ENCODE results near the gene PPP1CC.
A peak's percentile ranks its signal among the peaks of the same experiment; 100 is the strongest.

The PPP1CC gene

DNA sequence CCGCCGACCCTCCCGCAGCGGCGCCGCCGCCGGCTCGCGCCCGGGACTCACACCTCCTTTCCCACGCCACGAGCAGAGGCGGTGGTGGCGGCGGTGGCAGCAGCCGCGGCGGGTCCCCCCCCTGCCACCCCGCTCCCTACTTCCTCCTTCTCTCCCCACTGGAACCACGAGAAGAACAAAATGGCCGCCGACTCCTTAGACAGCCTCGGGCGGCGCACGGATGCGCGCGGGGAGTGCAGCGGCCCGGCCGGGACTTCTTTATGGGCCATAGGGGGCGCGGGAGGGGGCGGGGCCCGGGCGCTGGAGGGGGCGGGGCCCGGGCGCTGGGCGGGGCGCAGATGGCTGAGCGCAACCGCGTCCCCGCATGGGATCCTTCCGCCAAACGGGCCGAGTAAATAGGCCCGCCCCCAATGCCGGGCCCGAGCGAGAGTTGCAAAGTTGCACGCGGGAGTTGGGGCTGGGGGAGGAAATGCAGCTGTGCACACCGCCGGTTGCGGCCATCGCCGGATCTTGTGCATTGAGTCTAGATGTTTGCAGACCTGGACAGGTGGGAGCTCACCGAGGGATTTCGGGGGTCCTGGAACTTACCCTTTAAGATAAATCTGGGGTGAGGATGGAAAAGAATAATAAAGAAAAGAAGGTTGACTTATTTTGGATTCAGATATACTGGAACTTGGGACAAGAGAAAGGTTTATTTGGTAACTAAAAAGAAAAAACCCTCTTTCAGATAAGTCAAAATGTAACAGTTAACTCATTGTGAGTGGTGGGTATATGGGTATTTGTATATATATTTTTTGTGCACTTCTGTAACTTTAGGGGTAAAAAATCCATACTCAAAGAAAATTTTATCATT lies at the start of gene PPP1CC:
TSS of gene PPP1CC (minus strand) at position 174 of the 853 bp plus-strand sequence. CDS start 184 bp downstream, outside the sequence.
- in situ Hi-C loops (cut with HindIII; ENCODE audit: low pct_unique_long_range_greater_than_20kb, low sequenced_read_pairs) = no loop called here
- TF ChIP-seq JUND (IDR thresholded peaks at IDR 0.05; ENCODE audit: low read depth) = no peak

DNA sequence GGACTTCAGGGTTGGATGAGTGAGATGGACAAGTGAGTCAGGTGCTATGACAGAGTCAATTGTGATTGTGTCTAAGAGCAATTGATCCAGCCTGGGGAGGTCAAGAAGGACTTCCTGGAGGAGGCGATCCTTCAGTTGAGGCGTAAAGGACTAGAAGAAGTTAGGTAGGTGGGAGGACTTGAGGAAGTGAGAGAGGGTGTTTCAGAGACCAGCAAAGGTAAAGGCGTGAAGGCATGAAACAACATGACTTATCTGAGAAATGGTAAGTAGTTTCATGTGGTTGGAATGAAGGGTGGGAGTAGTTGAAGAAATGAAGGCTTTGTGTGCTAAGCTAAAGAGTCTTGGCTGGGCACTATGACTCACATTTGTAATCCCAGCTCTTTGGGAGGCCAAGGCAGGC lies 48.9 kb upstream of the PPP1CC start:
- DNase-seq (ENCODE audit: low read depth in 1 of 2, low spot score in 1 of 2) = no peak
- in situ Hi-C loops (cut with HindIII; ENCODE audit: low pct_unique_long_range_greater_than_20kb, low sequenced_read_pairs) = no loop called here
- no peak for TF ChIP-seq JUND (IDR thresholded peaks at IDR 0.05; ENCODE audit: low read depth)

More for the DNA sequence above, at the start of gene PPP1CC:
- DNase-seq (ENCODE audit: low read depth in 1 of 2, low spot score in 1 of 2) = peak; percentile 88 to 99

- TF ChIP-seq JUND (IDR thresholded peaks at IDR 0.05; ENCODE audit: low read depth) = no peak
- in situ Hi-C loops (cut with HindIII; ENCODE audit: low pct_unique_long_range_greater_than_20kb, low sequenced_read_pairs) = no loop called here
- no peak for DNase-seq (ENCODE audit: low read depth in 1 of 2, low spot score in 1 of 2)
Observed at GRCh38 chr12:110790301-110790700, 47.6 kb upstream of the PPP1CC start.

DNA sequence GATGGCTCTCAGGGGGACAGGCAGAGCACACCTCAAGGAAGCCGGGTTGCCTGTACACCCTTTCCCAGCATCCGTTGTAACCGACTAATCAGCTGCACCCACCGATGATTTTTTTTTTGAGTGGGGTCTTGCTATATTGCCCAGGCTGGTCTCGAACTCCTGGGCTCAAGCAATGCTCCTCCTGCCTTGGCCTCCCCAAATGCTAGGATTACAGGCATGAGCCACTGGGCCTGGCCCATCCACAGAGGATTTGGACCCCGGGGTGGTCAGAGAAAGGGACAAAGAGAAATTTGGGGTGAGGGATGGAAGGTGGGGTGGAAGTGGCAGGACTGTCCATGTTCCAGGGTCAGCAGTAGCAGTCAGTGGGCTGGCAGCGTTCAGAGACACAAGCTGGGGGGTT lies 43.3 kb upstream of the PPP1CC start:
- no peak for TF ChIP-seq JUND (IDR thresholded peaks at IDR 0.05; ENCODE audit: low read depth)
- DNase-seq (ENCODE audit: low read depth in 1 of 2, low spot score in 1 of 2) = no peak
- in situ Hi-C loops (cut with HindIII; ENCODE audit: low pct_unique_long_range_greater_than_20kb, low sequenced_read_pairs) = no loop called here

GRCh38 chr12:110785240-110785639 lies 42.5 kb upstream of the PPP1CC start:
- peak in 1 of 2 experiments; percentile 32 for DNase-seq (ENCODE audit: low read depth in 1 of 2, low spot score in 1 of 2)
- in situ Hi-C loops (cut with HindIII; ENCODE audit: low pct_unique_long_range_greater_than_20kb, low sequenced_read_pairs) = no loop called here
- TF ChIP-seq JUND (IDR thresholded peaks at IDR 0.05; ENCODE audit: low read depth) = no peak

- in situ Hi-C loops (cut with HindIII; ENCODE audit: low pct_unique_long_range_greater_than_20kb, low sequenced_read_pairs) = no loop called here
- DNase-seq (ENCODE audit: low read depth in 1 of 2, low spot score in 1 of 2) = no peak
- no peak for TF ChIP-seq JUND (IDR thresholded peaks at IDR 0.05; ENCODE audit: low read depth)
Observed at GRCh38 chr12:110782922-110783321, 40.2 kb upstream of the PPP1CC start.

DNA sequence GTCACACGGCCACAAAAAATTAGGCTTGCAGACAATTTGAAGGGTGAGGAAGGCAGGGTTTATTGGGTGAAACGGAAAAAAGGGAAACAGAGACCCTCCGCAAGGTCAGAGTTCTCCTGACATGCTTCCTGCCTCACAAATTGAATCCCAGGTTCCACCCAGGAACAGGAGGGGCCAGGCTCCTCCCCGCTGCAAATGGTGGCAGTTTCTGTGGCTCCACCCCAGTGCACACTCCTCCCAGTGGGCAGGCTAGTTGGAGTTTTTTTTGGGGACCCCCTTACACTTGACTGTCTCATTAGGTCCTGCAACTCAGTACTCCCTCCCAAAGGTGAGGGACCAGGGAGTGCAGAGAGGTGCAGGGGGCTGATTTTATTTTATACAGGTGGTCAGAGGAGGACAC lies 39.4 kb upstream of the PPP1CC start:
- no peak for TF ChIP-seq JUND (IDR thresholded peaks at IDR 0.05; ENCODE audit: low read depth)
- in situ Hi-C loops (cut with HindIII; ENCODE audit: low pct_unique_long_range_greater_than_20kb, low sequenced_read_pairs) = no loop called here
- no peak for DNase-seq (ENCODE audit: low read depth in 1 of 2, low spot score in 1 of 2)

DNA sequence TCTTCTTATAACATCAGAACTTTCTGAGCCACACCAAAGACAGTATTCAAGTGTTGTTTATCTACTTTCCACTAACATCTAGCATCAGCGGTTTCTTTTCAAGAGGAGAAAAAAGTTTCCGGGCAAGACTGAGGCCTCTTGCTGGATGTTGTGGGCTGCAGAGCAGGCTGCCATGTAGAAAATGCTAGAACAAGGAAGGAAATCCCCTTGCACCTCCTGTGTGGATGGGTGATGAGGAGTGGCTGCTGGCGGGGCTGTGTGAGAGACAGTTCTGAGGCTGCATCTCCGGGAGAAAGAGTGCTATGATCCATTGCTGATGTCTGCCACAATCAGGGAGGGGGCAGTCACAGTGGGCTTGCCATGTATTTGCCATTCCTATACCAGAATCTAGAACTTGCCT lies 37.8 kb upstream of the PPP1CC start:
- in situ Hi-C loops (cut with HindIII; ENCODE audit: low pct_unique_long_range_greater_than_20kb, low sequenced_read_pairs) = no loop called here
- DNase-seq (ENCODE audit: low read depth in 1 of 2, low spot score in 1 of 2) = no peak
- TF ChIP-seq JUND (IDR thresholded peaks at IDR 0.05; ENCODE audit: low read depth) = no peak

GRCh38 chr12:110778833-110779577 lies 36.3 kb upstream of the PPP1CC start:
- in situ Hi-C loops (cut with HindIII; ENCODE audit: low pct_unique_long_range_greater_than_20kb, low sequenced_read_pairs) = no loop called here
- TF ChIP-seq JUND (IDR thresholded peaks at IDR 0.05; ENCODE audit: low read depth) = no peak
- no peak for DNase-seq (ENCODE audit: low read depth in 1 of 2, low spot score in 1 of 2)

GRCh38 chr12:110776410-110776809 lies 33.7 kb upstream of the PPP1CC start:
- no peak for DNase-seq (ENCODE audit: low read depth in 1 of 2, low spot score in 1 of 2)
- no peak for TF ChIP-seq JUND (IDR thresholded peaks at IDR 0.05; ENCODE audit: low read depth)
- in situ Hi-C loops (cut with HindIII; ENCODE audit: low pct_unique_long_range_greater_than_20kb, low sequenced_read_pairs) = no loop called here

GRCh38 chr12:110775997-110776396 lies 33.3 kb upstream of the PPP1CC start:
- DNase-seq (ENCODE audit: low read depth in 1 of 2, low spot score in 1 of 2) = no peak
- TF ChIP-seq JUND (IDR thresholded peaks at IDR 0.05; ENCODE audit: low read depth) = no peak
- in situ Hi-C loops (cut with HindIII; ENCODE audit: low pct_unique_long_range_greater_than_20kb, low sequenced_read_pairs) = no loop called here

- in situ Hi-C loops (cut with HindIII; ENCODE audit: low pct_unique_long_range_greater_than_20kb, low sequenced_read_pairs) = no loop called here
- no peak for DNase-seq (ENCODE audit: low read depth in 1 of 2, low spot score in 1 of 2)
- no peak for TF ChIP-seq JUND (IDR thresholded peaks at IDR 0.05; ENCODE audit: low read depth)
Observed at GRCh38 chr12:110774824-110775223, 32.1 kb upstream of the PPP1CC start.

GRCh38 chr12:110768960-110769359 lies 26.3 kb upstream of the PPP1CC start:
- in situ Hi-C loops (cut with HindIII; ENCODE audit: low pct_unique_long_range_greater_than_20kb, low sequenced_read_pairs) = no loop called here
- TF ChIP-seq JUND (IDR thresholded peaks at IDR 0.05; ENCODE audit: low read depth) = no peak
- no peak for DNase-seq (ENCODE audit: low read depth in 1 of 2, low spot score in 1 of 2)

Data from T47D (cell line).